LNCaP clone FGC (cell line): Measurements from ENCODE around the gene GRAP2.

ENCODE experiments used
- DNase-seq: peaks from one replicate; pipeline ENCODE4 v3.0.0-alpha.2; 2011; ENCODE audit warnings: low read depth
- H3K4me3 ChIP-seq: 2 replicates; pipeline ENCODE4 v1.5.1; 2011; ENCODE audit warnings: mild to moderate bottlenecking, low read depth, low read length, control low read depth
- CTCF ChIP-seq: IDR thresholded peaks from 2 replicates; pipeline ENCODE4 v1.5.1; 2012; ENCODE audit warnings: mild to moderate bottlenecking; ENCODE audit not compliant: control insufficient read depth, insufficient read depth; ENCODE audit errors: extremely low read depth

Gene GRAP2

GRCh38 chr22:40000171-40000570 is 99.3 kb downstream of the GRAP2 start:
- DNase-seq: no peak
- no peak overlapping the region for H3K4me3 ChIP-seq
- TF ChIP-seq CTCF: no peak

- TF ChIP-seq CTCF: no peak
- no peak overlapping the region for H3K4me3 ChIP-seq
- no peak for DNase-seq
These were observed 100.2 kb downstream of the GRAP2 start for GRCh38 chr22:40001106-40001505.

DNA sequence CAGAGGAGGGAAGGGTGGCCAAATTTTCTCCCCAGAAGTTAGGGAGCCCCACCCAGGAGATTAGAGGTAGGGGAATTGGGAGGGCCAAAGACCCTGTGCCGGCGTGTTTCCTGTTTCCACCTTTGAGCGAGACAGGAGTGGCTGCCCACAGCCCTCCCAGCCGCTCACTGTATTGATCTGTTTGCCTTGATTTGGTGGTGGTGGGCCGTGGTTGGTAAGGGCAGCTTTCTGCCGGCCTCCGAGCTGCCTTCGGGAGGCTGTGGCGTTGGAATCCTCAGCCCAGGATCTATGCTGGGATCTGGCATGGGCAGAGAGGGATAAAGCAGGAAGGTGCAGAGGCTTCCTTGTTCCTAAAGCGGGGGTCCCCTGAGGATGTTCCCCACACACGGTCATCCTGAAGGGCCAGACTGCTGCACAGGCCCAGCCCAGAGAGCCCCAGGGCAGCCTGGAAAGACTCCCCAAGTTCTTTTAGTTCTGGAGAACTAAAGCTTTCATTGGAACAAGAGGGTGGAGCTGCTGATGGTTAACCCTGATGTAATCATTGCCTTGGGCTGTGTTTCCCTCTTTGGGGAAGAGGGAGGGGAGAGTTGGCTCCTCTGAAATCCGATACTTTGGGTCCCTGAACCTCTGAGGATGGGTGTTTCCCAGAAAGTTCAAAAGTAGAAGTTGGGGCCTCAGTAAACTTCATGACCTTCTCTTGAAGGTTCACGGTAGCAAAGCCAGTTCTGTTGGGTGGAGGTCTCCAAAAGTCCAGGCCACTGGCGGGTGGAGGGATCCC is 101.1 kb downstream of the GRAP2 start:
- DNase-seq: no peak
- no peak for TF ChIP-seq CTCF
- H3K4me3 ChIP-seq: no peak overlapping the region

- no peak for TF ChIP-seq CTCF
- no peak overlapping the region for H3K4me3 ChIP-seq
- DNase-seq: no peak
These were observed 102.2 kb downstream of the GRAP2 start for GRCh38 chr22:40002935-40003715.

GRCh38 chr22:40004836-40005235 is 104.0 kb downstream of the GRAP2 start:
- no peak for TF ChIP-seq CTCF
- no peak overlapping the region for H3K4me3 ChIP-seq
- DNase-seq: no peak

- H3K4me3 ChIP-seq: no peak overlapping the region
- DNase-seq: no peak
- no peak for TF ChIP-seq CTCF
These were observed 105.8 kb downstream of the GRAP2 start for GRCh38 chr22:40006641-40007040.
